HEK293T (cell line): ENCODE results near the gene CHST1.

Experiments
- CTCF ChIA-PET: fragments of 350-600 bp; formaldehyde crosslinking; extraction: SDS; loops from one replicate; lab custom pipeline; 2021; ENCODE audit warnings: antibody characterized with exemption, inconsistent platforms; lab: Yijun Ruan, JAX
- POLR2A ChIA-PET: fragments of 350-600 bp; formaldehyde crosslinking; extraction: SDS; loops from one replicate; lab custom pipeline; 2020; ENCODE audit warnings: antibody characterized with exemption, inconsistent platforms; lab: Yijun Ruan, JAX
- DNase-seq: peaks from one replicate; pipeline ENCODE4 v3.0.0; 2012; ENCODE audit warnings: mixed read lengths; ENCODE audit errors: extremely low spot score
- ARNT ChIP-seq: fragments of 450-650 bp; IDR thresholded peaks from 2 replicates; pipeline ENCODE4 v1.6.1; 2017; ENCODE audit warnings: mild to moderate bottlenecking
- BHLHE40 ChIP-seq: fragments of 450-650 bp; IDR thresholded peaks from 2 replicates; pipeline ENCODE4 v1.6.1; 2016; ENCODE audit warnings: mild to moderate bottlenecking, moderate library complexity, borderline replicate concordance
- CTBP1 ChIP-seq: fragments of 450-650 bp; IDR thresholded peaks from 2 replicates; pipeline ENCODE4 v1.6.1; 2016; ENCODE audit warnings: borderline replicate concordance
- ELF4 ChIP-seq: fragments of 450-650 bp; IDR thresholded peaks from 2 replicates; pipeline ENCODE4 v1.6.1; 2017; ENCODE audit warnings: antibody characterized with exemption
- FOXA1 ChIP-seq: fragments of 450-650 bp; IDR thresholded peaks from 2 replicates; pipeline ENCODE4 v1.6.1; 2016; ENCODE audit warnings: mild to moderate bottlenecking
- FOXK2 ChIP-seq: fragments of 450-650 bp; IDR thresholded peaks from 2 replicates; pipeline ENCODE4 v1.6.1; 2016; ENCODE audit warnings: mild to moderate bottlenecking
- FOXM1 ChIP-seq: fragments of 450-650 bp; IDR thresholded peaks from 2 replicates; pipeline ENCODE4 v1.6.1; 2017; ENCODE audit warnings: mild to moderate bottlenecking, borderline replicate concordance
- HDGF ChIP-seq: fragments of 450-650 bp; IDR thresholded peaks from 2 replicates; pipeline ENCODE4 v1.6.1; 2017; ENCODE audit warnings: antibody characterized with exemption, borderline replicate concordance
- L3MBTL2 ChIP-seq: fragments of 450-650 bp; conservative IDR thresholded peaks from 2 replicates; pipeline ENCODE4 v1.6.1; 2016; ENCODE audit warnings: mild to moderate bottlenecking
- LEF1 ChIP-seq: fragments of 450-650 bp; IDR thresholded peaks from 2 replicates; pipeline ENCODE4 v1.6.1; 2017; ENCODE audit warnings: mild to moderate bottlenecking, borderline replicate concordance
- NFRKB ChIP-seq: fragments of 450-650 bp; IDR thresholded peaks from 2 replicates; pipeline ENCODE4 v1.6.1; 2016; ENCODE audit warnings: mild to moderate bottlenecking, moderate library complexity
- PKNOX1 ChIP-seq: fragments of 450-650 bp; IDR thresholded peaks from 2 replicates; pipeline ENCODE4 v1.6.1; 2016
- SP1 ChIP-seq: fragments of 450-650 bp; IDR thresholded peaks from 2 replicates; pipeline ENCODE4 v1.6.1; 2017
- SUZ12 ChIP-seq: fragments of 450-650 bp; IDR thresholded peaks from 2 replicates; pipeline ENCODE4 v1.6.1; 2016; ENCODE audit warnings: mild to moderate bottlenecking
- TARDBP ChIP-seq: fragments of 450-650 bp; IDR thresholded peaks from 2 replicates; pipeline ENCODE4 v1.6.1; 2016
- ZNF384 ChIP-seq: fragments of 450-650 bp; IDR thresholded peaks from 2 replicates; pipeline ENCODE4 v1.6.1; 2016

The CHST1 gene

GRCh38 chr11:45657496-45658260 lies 7.7 kb downstream of the CHST1 start:
- CTCF ChIA-PET = interaction anchor here (0.5 to 2.4 kb wide), 2 partner anchors 114 to 861 kb away, joined by 5 to 9 read pairs; no protein-coding TSS in a partner anchor
- POLR2A ChIA-PET = no interaction called here
- TF ChIP-seq ARNT = no peak
- TF ChIP-seq FOXA1 = no peak
- no peak for TF ChIP-seq ZNF384
- TF ChIP-seq CTBP1 = no peak
- no peak for TF ChIP-seq ELF4
- TF ChIP-seq FOXK2 = no peak
- no peak for TF ChIP-seq SP1
- no peak for TF ChIP-seq NFRKB
- no peak for TF ChIP-seq PKNOX1
- no peak for TF ChIP-seq FOXM1
- no peak for TF ChIP-seq L3MBTL2
- no peak for TF ChIP-seq LEF1
- TF ChIP-seq TARDBP = no peak
- no peak for TF ChIP-seq BHLHE40
- no peak for TF ChIP-seq HDGF
- TF ChIP-seq SUZ12 = no peak
- DNase-seq = no peak

GRCh38 chr11:45655831-45656230 lies 9.6 kb downstream of the CHST1 start:
- DNase-seq = no peak
- TF ChIP-seq SUZ12 (no peak), NFRKB (no peak), CTBP1 (no peak), ZNF384 (no peak), TARDBP (no peak), BHLHE40 (no peak), FOXM1 (no peak), FOXK2 (no peak), ELF4 (no peak), LEF1 (no peak), SP1 (no peak), ARNT (no peak), FOXA1 (no peak), L3MBTL2 (no peak), HDGF (no peak)
- POLR2A ChIA-PET = no interaction called here
- CTCF ChIA-PET = interaction anchor here (1.0 to 2.4 kb wide), 5 partner anchors 38 to 317 kb away, joined by 3 to 21 read pairs (median 8); no protein-coding TSS in a partner anchor

- CTCF ChIA-PET = interaction anchor here (0.6 to 2.0 kb wide), 19 partner anchors 9 to 1330 kb away, joined by 3 to 21 read pairs (median 4); no protein-coding TSS in a partner anchor
Observed at GRCh38 chr11:45655347-45655756, 10.1 kb downstream of the CHST1 start.

GRCh38 chr11:45655012-45655283 lies 10.5 kb downstream of the CHST1 start:
- CTCF ChIA-PET = interaction anchor here (0.6 to 2.0 kb wide), 19 partner anchors 9 to 1330 kb away, joined by 3 to 21 read pairs (median 4); no protein-coding TSS in a partner anchor
- DNase-seq = no peak
- POLR2A ChIA-PET = no interaction called here

More at GRCh38 chr11:45655347-45655756, 10.1 kb downstream of the CHST1 start:
- DNase-seq = peak; percentile 83
- POLR2A ChIA-PET = no interaction called here
- no peak for TF ChIP-seq ZNF384
- TF ChIP-seq FOXA1 = no peak
- no peak for TF ChIP-seq BHLHE40
- TF ChIP-seq FOXK2 = no peak
- TF ChIP-seq CTBP1 = no peak
- TF ChIP-seq TARDBP = no peak
- TF ChIP-seq ELF4 = no peak
- no peak for TF ChIP-seq SUZ12
- no peak for TF ChIP-seq FOXM1
- no peak for TF ChIP-seq SP1
- TF ChIP-seq L3MBTL2 = no peak
- no peak for TF ChIP-seq PKNOX1
- TF ChIP-seq NFRKB = no peak

More at GRCh38 chr11:45655012-45655283, 10.5 kb downstream of the CHST1 start:
- TF ChIP-seq PKNOX1 (no peak), BHLHE40 (no peak), ZNF384 (no peak), SUZ12 (no peak), FOXA1 (no peak), SP1 (no peak), TARDBP (no peak), LEF1 (no peak), L3MBTL2 (no peak), NFRKB (no peak), FOXK2 (no peak), FOXM1 (no peak), HDGF (no peak), ARNT (no peak), CTBP1 (no peak), ELF4 (no peak)
